ENCODE data around the gene HLF.

GRCh38 chr17:55354941-55355340 is 90.2 kb downstream of the HLF start:
- no peak for TF ChIP-seq POLR2A (IDR thresholded peaks at IDR 0.05; ENCODE audit: low read depth, low read length)
- no peak for TF ChIP-seq POLR2AphosphoS5 (IDR thresholded peaks at IDR 0.05; ENCODE audit: insufficient read depth, low read depth, low read length)
- TF ChIP-seq CTCF (IDR thresholded peaks at IDR 0.05; ENCODE audit: extremely low read depth in 1 of 2, insufficient read depth in 1 of 2, low read depth in 1 of 2, low read length in 2 of 2), result no peak

Measured in endothelial cell of umbilical vein (primary cell).